GM19468 (cell line): ENCODE data around the gene IQSEC3.
"Not testable (repeated sequence)": the region's sequence is repeated elsewhere in the genome, so short reads cannot be mapped to it uniquely, and the experiment has no call there.

Experiments
- ATAC-seq: cut with Tn5 transposase; IDR thresholded peaks from one replicate; pipeline ENCODE4 v1.9.1; 2021; ENCODE audit warnings: mild to moderate bottlenecking, moderate library complexity, moderate number of reproducible peaks; ENCODE audit not compliant: unreplicated experiment; ENCODE audit errors: extremely low read depth

IQSEC3 gene

DNA sequence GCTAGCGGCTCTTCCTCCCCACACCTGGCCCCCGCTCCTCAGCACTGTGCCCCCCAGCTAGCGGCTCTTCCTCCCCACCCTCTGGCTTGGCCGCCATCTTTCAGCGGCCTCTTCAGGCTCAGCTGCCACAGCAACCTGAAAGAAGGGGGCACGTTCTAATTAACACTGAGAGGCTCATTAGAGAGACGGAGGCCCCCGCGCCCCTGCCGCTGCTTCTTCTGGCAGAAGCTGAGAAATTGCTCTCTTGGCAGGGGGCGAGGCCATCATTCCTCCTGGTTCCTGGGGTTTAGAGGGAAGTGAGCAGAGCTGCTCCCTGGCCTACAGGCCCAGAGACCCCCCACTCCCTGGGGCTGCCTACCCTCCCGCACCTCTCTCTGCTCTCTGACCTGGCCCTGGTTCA lies 64.4 kb downstream of the IQSEC3 start:
- ATAC-seq, result no peak

DNA sequence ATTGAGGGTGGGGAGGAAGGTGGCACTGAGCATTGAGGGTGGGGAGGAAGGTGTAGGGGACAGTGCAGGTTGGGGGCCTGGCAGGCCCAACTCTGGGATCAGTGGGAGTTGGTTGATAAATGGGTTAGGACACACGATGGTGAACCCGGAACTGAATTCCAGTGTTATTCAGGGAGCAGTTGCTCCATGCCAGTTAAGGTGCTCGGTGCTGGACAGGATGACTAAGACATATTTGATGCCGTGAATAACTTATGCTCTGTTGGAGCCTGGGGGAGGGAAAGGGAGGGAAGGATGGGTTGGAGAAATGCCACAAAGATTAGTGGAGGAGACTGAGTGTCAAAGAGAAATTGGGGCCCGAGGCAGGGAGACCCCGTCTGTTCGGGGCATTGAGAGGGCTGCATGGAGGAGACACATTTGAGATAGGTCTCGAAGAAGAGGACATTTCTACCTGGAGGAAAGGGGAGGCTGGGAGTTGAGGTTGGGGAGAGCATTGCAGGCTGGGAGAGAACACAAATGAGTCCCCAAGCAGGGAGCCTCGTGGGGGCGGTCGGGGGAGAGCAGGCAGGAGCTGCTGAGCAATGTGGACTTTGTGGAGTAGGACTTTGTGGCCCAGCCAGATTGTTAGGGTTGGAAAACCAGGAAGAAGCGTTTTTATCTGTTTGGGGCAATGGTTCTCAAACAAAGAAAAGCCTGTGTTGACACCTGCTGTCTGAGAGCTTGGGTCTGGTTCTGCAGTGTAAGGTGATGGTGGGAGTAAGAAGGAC lies 65.3 kb downstream of the IQSEC3 start:
- ATAC-seq, result no peak

DNA sequence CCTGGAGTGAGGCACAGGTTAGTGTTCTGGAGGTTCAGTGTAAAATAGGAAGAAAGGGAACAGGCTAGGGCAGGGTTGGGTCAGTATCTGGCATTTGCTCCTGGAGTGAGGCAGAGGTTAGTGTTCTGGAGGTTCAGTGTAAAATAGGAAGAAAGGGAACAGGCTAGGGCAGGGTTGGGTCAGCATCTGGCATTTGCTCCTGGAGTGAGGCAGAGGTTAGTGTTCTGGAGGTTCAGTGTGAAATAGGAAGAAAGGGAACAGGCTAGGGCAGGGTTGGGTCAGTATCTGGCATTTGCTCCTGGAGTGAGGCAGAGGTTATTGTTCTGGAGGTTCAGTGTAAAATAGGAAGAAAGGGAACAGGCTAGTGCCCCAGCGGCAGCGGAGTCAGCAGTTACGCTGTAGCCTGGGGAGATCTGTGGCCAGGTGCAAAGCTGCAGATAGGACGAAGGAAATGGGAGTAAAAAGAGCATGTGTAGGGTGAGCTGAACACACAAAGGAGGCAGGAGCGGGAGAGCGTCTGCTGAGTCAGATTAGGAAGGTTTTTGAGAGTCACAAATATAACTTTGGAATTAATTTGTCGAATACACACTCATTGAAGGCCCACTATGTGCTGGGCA lies 67.2 kb downstream of the IQSEC3 start:
- not testable (repeated sequence) for ATAC-seq

DNA sequence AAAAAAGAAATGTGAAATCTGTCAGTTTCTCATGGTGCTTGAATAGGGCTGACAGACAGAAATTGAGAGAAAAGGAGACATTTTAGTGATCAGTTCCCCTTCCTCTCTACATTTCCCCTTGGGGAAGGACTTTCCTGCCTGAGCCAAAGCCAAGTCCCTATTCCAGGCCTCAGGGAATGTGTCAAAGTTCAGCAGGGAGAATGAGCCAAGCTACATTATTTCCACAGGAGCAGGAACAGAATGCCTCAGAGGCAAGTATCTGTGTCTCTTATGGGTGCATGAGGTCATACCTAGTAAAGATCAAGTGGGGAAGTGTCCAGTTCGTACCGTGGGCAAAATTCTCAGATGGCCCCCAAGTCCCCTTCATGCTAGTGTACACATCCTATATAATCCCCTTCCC lies 68.6 kb downstream of the IQSEC3 start:
- ATAC-seq, result no peak

DNA sequence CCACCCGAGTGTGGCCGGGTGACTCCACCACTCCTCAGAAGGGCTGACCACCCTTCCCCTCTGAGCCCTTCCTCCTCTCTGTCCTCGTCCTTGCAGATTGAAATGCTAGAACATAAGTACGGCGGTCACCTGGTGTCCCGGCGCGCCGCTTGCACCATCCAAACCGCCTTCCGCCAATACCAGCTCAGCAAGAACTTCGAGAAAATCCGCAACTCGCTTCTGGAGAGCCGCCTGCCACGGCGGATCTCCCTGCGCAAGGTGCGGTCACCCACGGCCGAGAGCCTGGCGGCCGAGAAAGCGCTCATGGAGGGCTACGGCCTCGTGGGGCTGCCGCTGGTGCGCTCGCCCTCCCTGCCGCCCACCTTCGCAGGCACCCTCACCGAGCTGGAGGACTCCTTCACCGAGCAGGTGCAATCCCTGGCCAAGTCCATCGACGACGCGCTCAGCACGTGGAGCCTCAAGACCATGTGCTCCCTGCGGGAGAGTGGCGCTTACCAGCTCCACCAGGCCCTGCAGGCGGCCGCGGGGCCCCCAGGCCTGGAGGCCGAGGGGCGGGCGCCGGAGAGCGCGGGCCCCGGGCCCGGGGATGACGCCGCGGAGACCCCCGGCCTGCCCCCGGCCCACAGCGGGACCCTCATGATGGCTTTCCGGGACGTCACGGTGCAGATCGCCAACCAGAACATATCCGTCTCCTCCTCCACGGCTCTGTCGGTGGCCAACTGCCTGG lies 71.8 kb downstream of the IQSEC3 start:
- ATAC-seq, result no peak

DNA sequence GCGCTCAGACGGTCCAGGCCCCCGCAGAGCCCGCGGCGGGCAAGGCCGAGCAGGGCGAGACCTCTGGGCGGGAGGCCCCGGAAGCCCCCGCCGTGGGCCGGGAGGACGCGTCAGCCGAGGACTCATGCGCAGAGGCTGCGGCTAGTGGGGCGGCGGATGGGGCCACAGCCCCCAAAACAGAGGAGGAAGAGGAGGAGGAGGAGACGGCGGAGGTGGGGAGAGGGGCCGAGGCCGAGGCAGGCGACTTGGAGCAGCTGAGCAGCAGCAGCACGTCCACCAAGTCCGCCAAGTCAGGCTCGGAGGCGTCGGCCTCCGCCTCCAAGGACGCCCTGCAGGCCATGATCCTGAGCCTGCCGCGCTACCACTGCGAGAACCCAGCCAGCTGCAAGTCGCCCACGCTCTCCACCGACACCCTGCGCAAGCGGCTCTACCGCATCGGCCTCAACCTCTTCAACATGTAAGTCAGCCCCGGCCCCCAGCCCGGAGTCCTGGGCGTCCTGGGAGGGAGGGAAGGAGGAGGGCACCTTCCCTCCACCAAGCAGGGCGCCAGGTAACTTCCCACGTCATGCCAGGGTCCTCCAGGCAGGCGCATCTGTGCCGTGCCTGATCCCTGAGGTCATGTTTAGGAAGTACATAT lies 72.4 kb downstream of the IQSEC3 start:
- no peak for ATAC-seq

DNA sequence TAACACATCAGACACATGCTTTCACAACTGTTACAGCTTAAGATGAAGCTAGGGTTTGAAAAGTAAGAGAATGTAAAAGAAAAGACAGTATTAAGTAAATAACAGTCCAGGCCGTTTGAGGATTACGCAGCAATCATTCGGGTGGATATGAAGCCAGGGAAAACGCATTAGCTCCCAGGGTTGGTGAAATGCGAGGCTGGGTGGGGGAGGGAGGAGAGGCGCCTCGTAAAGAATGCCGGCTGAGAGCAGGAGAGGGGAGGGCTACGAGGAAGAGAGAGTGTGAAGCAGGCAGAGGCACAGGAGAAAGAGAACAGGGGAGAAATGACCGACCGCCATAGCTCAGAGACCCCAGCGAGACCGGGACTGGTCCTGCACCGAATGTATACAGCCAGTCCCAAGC lies 73.0 kb downstream of the IQSEC3 start:
- no peak for ATAC-seq

DNA sequence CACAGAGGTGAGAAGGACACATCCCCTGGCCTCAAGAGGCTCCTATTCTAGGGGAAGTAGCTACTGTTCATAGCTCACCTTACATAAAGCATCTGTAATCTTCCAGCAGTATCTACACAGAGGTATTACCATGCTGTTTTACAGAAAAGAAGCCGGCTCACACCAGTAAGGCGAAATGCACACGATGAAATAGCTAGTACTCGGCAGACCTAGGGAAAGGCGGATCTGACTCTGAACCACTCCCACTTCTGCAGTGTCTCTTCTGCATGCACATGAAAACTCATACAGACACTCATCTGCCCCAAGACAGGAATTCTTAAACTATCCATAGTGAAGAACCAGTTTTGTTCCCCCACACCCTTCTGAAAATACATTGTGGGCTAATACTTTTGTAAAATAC lies 73.6 kb downstream of the IQSEC3 start:
- ATAC-seq, result no peak

DNA sequence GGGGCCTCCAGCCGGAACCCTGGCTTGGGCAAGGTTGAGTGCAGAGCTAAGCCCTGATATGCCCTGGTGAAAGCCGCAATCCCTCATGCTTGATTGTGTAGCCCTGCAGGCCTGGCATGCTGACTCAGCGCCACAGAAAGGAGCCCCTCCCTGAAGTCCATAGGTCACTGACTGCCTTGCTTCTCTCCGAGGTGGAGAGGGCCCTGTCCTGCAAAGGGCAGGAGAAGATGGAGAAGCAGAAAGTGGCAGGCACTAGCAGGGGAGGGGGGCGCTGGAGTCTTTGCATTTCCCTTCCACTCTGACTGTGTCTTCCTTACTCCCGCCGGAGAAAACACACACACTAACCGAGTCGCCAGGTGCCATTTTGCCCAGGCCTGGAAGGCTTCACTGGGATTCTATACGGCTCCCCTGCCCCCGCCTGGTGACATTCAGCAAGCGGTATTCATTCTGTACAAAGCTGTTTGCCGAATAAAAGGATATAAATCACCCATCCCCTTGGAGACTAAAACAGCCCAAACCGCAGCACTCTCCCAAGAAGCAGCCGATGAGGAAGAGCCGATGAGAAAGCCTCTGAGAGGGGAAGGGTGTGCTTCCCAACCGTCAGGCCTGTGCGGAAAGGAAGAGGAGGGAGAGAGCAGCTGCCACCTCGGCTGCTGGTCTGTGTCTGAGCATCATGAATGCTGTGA lies 77.5 kb downstream of the IQSEC3 start:
- no peak for ATAC-seq

DNA sequence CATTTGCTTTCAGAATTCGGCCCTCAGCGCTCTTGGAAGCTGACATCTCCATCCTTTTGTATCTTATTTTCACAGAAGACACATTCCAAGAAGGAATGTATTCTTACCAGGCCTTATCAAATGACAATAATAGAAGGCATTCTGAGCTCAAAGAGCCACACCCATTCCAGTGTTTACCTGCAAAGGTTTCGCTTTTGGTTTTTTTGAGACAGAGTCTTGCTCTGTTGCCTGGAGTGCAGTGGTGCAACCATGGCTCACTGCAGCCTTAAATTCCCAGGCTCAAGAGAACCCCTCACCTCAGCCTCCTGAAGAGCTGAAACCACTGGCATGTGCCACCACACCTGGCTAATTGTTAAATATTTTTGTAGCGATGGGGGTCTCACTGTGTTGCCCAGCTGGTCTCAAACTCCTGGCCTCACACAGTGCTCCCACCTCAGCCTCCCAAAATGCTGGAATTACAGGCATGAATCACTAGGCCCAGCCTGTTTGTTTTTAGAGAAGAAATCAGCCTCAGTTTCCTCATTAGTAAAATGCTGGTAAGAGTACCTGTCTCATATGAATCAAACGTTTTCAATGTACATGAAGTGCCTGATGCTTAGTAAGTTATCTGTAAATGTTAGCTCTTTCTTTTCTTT lies 78.2 kb downstream of the IQSEC3 start:
- ATAC-seq, result no peak

DNA sequence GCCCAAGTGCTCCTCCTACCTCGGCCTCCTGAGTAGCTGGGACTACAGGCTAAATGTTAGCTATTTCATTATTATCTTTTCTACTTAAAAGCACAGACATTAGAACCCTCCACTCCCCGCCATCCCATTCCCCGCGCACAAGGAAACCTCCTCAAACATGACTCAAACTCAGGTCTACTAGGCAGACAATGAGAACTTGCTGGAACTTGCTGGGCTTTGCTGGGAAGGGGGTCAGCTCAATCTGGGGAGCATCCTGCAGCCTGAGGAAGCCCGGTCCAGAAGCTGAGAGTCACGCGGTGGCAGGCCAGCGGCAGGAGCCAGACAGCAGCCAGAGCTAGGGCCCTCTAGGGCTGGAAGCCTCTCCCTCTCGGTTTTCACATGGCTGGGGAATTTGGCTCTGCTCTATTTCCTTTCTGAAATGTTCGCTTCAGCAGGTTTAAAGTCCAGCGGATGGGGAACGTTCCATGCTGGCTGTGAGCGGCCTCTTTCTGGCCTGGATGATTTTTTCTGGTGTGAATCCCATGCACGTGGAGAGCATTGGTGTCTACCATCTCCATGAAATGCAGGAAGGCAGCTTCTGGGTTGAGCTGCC lies 78.9 kb downstream of the IQSEC3 start:
- ATAC-seq, result no peak

DNA sequence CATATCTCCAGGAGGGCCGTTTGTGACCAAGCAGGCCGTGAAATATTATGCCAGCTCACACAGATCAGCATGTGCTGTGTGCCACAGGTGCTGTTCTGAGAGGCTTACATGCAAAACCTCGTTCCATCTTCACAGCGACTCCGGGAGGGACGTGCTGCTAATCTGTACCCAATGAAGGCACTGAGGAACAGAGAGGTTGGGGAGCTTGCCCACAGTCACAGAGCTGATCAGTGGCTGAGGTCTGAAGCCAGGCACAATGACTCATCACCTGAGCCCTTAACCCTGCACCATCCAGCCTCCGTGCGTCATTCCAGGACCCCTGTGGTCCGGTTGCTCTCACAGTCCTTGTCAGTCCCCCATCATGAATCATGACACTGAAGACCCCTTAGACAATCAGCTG lies 80.7 kb downstream of the IQSEC3 start:
- no peak for ATAC-seq

DNA sequence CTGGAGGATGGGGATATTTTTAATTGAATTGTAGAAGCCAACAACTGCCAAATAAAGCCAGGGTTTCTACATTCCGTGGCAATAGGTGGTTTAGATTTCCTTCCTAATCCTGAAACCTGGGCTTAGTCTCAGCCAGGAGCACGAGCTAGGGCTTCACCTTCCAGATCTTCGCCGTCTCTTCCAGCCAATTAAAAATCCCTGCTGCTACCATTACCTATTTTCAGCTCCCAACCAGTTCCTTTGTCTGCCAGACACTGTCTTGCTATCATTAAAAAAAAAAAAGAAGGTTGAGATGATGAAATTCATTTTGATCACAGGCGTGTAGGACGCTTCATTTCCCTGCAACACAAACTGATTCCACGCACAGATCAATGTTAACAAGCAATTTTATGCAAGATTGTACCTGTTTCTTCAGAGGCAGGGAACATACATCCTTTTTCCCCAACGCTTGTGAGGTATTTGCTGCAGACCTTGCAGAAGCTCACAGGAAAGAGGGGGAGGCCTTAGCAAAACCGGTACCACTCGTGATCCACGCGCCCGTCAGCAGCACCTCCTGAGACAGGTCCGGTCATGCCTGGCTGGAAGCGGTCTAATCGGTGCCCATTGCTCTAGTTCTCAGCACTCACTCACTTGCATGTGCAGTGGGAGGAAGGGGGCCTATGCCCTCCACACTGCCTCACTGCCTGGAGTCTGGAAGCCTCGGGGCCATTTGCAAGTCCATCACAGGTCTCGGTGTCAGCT lies 82.3 kb downstream of the IQSEC3 start:
- no peak for ATAC-seq

DNA sequence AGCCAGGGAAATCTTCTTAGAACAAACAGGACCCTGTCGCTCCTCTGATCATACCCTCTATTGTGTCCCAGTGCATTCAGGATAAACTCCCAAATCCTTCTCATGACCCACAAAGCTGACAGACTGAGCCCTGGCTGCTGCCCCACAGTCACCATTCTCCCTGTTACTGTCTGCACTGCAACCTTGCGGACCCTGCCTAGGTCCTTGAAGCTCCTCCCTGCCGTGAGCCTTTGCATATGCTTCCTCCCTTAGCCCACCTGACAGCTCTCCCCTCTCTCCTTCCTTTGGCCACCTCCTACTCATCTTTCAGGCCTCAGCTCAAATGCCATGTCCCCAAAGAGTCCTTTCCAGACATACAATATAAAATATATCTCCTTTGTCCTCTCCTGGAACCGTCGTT lies 85.0 kb downstream of the IQSEC3 start:
- ATAC-seq, result no peak

DNA sequence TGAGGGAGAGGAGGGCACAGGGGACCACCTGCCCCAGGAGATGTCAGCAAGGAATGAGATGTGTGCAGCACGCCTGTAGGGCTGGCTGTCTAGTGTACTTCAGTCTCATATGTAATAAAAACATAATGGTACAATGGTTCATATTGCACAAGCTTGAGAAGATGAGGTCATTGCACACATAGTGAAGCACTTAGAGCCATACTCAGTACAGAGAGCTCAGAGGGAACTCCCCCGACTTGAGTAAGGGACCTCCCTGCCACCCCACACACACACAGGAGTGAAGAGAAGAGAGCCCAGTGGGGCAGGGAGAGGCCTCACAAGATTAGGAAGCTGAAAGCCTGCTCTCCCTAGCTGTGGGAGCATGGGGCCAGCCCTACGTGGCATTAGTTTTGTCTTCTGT lies 85.9 kb downstream of the IQSEC3 start:
- ATAC-seq, result no peak

DNA sequence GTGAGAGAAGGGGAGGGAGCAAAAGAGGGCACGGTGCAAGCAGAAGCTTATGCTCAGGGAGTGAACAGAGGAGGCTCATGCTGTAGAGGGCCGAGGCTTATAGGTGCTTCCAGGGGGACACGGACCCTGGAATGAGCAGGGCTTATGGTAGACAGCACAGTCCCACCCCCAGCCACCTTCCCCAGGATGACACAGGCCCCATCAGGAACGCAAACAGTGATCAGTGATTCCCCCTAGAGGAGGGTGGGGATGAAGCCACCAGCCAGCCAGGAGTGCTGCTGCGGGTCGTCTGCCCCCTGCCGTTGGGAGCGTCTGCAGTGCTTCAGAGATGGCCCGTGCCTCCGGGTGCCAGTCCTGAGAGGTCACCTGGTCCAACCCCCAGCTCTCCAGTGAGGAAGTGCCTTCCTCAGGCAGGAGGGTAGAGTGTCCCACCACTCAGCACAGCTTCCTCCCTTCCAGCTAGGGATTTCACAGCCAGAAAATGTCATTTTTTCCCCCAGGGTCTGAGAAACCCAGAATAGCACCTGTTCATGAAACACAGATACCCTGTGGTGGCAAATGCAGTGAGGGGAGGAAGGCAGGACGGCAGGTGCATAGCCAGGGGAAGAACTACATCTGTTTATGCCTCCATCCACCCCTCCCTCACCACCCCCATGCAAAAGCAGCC lies 86.6 kb downstream of the IQSEC3 start:
- ATAC-seq, result no peak

DNA sequence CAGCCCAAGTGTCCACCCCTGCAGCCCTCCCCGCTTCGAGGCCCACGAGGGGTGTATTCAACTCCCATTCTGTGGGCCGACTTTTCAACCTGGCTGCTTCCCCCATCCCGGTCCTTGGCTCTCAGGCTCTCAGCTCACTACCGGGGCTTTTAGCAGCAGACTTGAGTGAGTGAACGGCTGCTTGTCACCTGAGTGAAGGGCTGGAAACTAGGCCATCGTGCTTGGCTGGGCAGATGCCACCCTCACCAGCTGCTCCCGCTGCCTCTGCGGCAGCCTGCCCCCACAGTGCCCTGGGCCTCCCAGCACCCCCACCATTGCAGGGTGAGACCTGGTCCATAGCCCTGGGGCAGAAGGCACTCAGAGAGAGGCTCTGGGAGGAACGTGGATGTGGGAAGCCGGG lies 87.5 kb downstream of the IQSEC3 start:
- no peak for ATAC-seq

DNA sequence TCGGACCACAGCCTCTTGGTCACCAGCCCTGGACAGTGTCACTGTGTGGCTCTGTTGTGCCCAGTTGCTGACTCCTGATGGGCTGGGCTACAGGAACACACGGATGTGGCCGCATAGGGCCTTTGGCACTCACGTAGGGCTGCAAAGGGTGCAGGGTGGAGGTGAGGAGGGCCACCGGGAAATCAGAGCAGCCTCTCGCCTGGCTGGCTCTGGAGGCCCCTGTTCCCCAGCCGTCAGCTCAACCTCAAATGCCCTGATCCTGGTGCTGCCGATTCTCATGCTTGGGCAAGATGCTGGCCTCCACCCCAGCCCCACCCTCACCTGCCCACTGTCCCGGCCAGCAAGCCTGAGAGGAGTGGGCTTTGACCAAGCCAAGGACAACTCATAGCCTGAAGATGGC lies 88.4 kb downstream of the IQSEC3 start:
- ATAC-seq, result no peak
